GM13976 (cell line): Measurements from ENCODE around the gene DHX29.
A peak's percentile ranks its signal among the peaks of the same experiment; 100 is the strongest.

Experiments
- DNase-seq: peaks from one replicate; pipeline ENCODE4 v3.0.0; 2012; ENCODE audit warnings: low spot score
- in situ Hi-C: fragments of 300-500 bp; cut with MboI; formaldehyde crosslinking; loops from one replicate; pipeline ENCODE4 v1.12.0; 2022; ENCODE audit warnings: low sequenced_read_pairs, mixed read lengths, inconsistent platforms; ENCODE audit not compliant: unreplicated experiment
- TF ChIP-seq, protein P1 (sequence below): IDR thresholded peaks from 2 replicates; pipeline ENCODE4 v1.5.1; 2012; ENCODE audit warnings: borderline replicate concordance, mild to moderate bottlenecking; ENCODE audit not compliant: insufficient read depth; ENCODE audit errors: extremely low read depth, missing control alignments, control extremely low read depth

Gene DHX29

DNA sequence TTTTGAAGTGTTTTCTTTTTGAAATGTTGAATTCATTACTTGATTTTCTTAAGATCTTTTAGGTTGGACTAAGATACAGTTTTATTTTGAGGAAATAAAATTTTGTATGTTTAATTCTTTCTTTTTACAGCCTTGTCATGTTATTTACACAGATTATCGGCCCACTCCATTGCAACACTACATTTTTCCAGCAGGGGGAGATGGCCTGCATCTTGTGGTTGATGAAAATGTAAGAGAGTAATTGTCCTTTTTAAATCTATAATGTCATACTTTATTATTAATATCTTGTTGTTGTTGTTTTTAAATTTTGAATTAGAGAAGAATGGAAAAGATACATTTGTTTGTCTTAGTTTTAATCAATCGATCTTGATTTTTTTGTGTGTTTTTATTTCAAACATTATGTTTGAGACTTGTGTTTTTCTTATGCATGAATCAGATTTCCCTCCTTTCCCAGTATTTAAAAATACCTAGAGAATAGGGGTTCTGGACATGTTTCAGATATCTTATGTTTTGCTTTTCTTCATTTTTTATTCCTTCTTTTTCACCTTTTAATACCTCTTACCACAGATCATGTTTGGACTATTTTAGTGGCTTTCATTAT is 37.0 kb upstream of the DHX29 start:
- in situ Hi-C loops: loop anchor here (25.0 kb wide), 1 partner anchor 343 kb away; no protein-coding TSS in a partner anchor
- TF ChIP-seq, protein P1, sequence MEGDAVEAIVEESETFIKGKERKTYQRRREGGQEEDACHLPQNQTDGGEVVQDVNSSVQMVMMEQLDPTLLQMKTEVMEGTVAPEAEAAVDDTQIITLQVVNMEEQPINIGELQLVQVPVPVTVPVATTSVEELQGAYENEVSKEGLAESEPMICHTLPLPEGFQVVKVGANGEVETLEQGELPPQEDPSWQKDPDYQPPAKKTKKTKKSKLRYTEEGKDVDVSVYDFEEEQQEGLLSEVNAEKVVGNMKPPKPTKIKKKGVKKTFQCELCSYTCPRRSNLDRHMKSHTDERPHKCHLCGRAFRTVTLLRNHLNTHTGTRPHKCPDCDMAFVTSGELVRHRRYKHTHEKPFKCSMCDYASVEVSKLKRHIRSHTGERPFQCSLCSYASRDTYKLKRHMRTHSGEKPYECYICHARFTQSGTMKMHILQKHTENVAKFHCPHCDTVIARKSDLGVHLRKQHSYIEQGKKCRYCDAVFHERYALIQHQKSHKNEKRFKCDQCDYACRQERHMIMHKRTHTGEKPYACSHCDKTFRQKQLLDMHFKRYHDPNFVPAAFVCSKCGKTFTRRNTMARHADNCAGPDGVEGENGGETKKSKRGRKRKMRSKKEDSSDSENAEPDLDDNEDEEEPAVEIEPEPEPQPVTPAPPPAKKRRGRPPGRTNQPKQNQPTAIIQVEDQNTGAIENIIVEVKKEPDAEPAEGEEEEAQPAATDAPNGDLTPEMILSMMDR: peak; percentile 59
- peak; percentile 17 for DNase-seq

DNA sequence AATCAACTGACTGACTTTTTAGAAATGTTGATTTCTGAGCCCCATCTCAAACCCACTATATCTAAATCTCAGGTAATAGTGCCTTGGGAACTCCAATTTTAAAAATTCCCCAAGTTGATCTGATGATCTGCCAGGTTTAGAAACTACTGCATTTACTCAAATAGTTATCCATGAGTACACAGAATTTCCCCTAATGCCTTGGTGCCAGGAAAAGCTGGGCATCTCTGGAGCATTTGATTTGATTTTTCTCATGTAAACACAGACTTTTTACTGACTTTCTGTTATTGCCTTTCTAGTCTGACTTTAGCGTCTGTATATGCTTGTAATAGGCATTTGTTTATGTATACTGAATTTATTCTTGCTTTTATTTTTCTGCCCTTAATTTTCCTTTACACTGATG is 36.1 kb upstream of the DHX29 start:
- TF ChIP-seq, protein P1: no peak
- no peak for DNase-seq
- in situ Hi-C loops: loop anchor here (25.0 kb wide), 1 partner anchor 344 kb away; no protein-coding TSS in a partner anchor

DNA sequence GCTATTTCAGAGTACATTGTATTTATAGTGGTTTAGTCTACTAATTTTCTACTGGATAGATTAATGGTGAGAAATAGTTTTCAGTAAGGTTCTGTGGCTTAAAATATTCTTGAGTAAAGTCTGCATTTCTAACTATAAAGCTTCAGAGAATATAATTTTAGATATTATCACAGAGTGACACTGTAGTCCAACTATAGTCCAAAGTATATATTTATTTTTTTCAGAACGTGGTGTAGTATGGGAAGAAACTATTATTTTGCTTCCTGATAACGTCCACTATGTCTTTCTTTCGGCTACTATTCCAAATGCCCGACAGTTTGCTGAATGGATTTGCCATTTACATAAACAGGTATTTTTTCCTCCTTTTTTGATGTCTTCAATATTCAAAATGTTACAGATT is 35.6 kb upstream of the DHX29 start:
- no peak for DNase-seq
- in situ Hi-C loops: loop anchor here (25.0 kb wide), 1 partner anchor 344 kb away; no protein-coding TSS in a partner anchor
- TF ChIP-seq, protein P1: no peak

DNA sequence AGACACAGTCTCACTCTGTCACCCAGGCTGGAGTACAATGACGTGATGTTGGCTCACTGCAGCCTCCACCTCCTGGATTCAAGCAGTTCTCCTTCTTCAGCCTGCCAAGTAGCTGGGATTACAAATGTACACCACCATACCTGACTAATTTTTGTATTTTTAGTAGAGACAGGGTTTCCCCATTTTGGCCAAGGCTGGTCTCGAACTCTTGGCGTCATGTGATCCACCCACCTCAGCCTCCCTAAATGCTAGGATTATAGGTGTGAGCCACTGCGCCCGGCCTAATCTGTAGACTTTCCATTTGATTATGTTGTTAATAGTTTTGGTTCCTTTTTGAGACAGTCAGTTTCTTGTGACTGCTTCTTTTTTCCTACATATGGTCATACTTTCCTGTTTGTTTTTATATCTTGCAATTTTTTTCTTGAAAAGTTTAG is 31.3 kb upstream of the DHX29 start:
- in situ Hi-C loops: loop anchor here (25.0 kb wide), 1 partner anchor 348 kb away; no protein-coding TSS in a partner anchor
- TF ChIP-seq, protein P1: no peak
- DNase-seq: peak; percentile 28

DNA sequence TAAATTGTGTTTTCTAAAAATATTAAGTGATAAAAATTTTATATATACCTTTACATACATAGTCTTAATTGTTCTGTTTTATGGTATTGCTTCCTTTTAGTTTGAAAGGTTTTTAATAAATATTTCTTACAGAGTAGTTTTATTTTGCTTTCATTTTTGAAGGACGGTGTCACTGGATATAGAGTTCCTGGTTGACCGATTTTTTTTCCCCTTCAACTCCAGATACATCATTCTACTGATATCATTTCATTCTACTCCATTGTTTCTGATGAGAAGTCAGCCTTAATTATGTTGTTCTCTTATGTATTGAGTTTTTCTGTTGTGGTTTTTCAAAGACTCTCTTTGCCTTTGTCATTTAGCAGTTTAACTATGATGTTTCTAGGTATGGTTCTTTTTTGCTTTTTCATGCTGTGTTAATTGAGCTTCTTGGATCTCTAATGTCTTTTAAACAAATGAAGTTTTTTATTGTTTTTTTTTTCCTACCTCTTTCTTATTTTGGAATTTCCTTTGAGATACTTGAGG is 30.7 kb upstream of the DHX29 start:
- DNase-seq: no peak
- TF ChIP-seq, protein P1: no peak
- in situ Hi-C loops: loop anchor here (25.0 kb wide), 1 partner anchor 349 kb away; no protein-coding TSS in a partner anchor

DNA sequence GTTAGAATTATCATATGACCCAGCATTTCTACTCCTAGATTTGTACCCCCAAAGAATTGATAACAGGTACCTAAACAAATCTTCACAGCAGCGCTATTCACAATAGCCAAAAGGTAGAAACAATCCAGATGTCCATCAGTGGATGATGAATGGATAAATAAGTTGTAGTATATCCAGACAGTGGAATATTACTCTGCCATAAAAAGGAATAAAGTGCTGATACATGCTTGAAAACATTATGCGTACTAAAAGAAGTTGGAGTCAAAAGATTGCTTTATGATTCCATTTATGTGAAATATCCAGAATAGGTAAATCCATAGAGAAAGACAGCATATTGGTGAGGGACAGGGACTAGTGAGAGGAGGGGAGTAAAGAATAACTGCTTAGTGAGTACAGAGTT is 26.3 kb upstream of the DHX29 start:
- DNase-seq: no peak
- TF ChIP-seq, protein P1: no peak
- in situ Hi-C loops: loop anchor here (25.0 kb wide), 1 partner anchor 353 kb away; no protein-coding TSS in a partner anchor

DNA sequence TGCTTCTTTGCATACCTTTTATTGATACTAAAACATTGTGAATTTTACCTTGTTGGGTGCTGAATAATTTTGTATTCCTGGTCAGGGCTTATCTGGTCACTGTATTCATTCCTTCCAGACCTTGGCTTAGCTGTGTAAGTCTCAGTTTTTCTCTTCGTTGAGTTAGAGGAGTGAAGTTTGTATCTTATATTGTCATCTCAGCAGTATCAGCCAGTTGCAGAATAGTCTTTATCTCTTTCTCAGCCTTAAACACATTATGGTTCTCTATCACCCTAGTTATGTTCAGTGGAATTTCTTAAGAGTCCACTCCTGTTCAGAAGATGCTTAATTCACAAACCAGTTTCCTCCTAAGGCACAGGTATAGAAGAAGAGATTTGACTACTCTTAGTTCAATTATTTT is 25.5 kb upstream of the DHX29 start:
- in situ Hi-C loops: loop anchor here (25.0 kb wide), 1 partner anchor 354 kb away; no protein-coding TSS in a partner anchor
- no peak for DNase-seq
- TF ChIP-seq, protein P1: no peak
